ENCODE data around the gene RAB7A.

- TF ChIP-seq POLR2A (IDR thresholded peaks at IDR 0.05; ENCODE audit: low read depth, low read length) (no peak), POLR2AphosphoS5 (IDR thresholded peaks at IDR 0.05; ENCODE audit: low read depth, low read length) (no peak)
Measured at GRCh38 chr3:128740621-128741020, 14.6 kb downstream of the RAB7A start.

Measured in GM12892 (cell line).